GM12892 (cell line): Measurements from ENCODE around the gene MYEOV.

Source experiments
- POLR2A ChIP-seq: IDR thresholded peaks from 2 replicates; pipeline ENCODE4 v1.6.1; 2011; ENCODE audit warnings: low read depth, low read length, control low read depth
- POLR2AphosphoS5 ChIP-seq: IDR thresholded peaks from 2 replicates; pipeline ENCODE4 v1.6.1; 2011; ENCODE audit warnings: low read depth, low read length, control low read depth

DNA sequence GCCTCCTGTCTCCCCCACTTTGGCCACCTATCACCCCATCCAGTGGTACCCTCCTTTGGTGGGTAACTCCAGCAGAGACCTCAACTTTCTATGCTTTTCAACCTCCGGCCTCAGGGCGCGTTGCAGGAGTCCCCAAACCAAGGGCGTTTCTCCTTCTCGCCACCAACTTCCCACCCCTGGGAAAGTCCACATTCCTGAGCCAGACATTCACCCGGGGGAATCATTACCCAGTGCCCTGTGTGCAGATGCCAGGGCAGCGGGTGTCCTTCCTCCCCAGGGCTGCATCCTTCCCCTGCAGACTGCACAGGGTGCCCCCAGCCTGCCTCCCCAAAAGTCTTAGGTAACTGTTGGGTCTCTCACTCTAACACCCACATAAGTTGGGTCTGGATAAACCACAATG is 26.4 kb downstream of the MYEOV start:
- TF ChIP-seq POLR2A (no peak), POLR2AphosphoS5 (no peak)
